CD4-positive, alpha-beta T cell (primary cell): Measurements from ENCODE around the gene CERS5. TPM values are rescaled to one million over a fixed set of nuclear protein-coding genes. Genes with fewer than 3 reads are reported as not detected.

Experiments used
- ATAC-seq: fragments of 200-7000 bp; cut with Tn5 transposase; one replicate; pipeline ENCODE4 v1.10.0; 2022; ENCODE audit warnings: mild to moderate bottlenecking; ENCODE audit not compliant: poor library complexity
- CTCF ChIA-PET: fragments of 350-600 bp; sonication (Branson Sonifier 250); formaldehyde crosslinking; loops from one replicate; lab custom pipeline; 2021; ENCODE audit warnings: antibody characterized with exemption, inconsistent platforms; lab: Charles Lee
- POLR2A ChIA-PET: fragments of 350-600 bp; sonication (Branson Sonifier 250); formaldehyde crosslinking; loops from one replicate; lab custom pipeline; 2021; ENCODE audit warnings: antibody characterized with exemption, inconsistent platforms; lab: Charles Lee
- DNase-seq, 14 experiments: peaks; one replicate each; pipeline ENCODE4 v3.0.0-alpha.2; 2013 to 2020; ENCODE audit warnings: mixed read lengths in 2 of 14
- H3K27ac ChIP-seq, 2 donors: one replicate each; pipeline versions ENCODE4 v1.5.1 to v1.7.0; 2013; ENCODE audit warnings: low read length in 2 of 2, low read depth in 1 of 2, mild to moderate bottlenecking in 1 of 2
- H3K27me3 ChIP-seq, 2 experiments: 1 replicate in 1 of 2; 2 replicates in 1 of 2; pipeline versions ENCODE4 v1.6.1 to v1.7.0; 2013; ENCODE audit warnings: low read length in 2 of 2, control low read depth in 1 of 2, mild to moderate bottlenecking in 1 of 2, moderate library complexity in 1 of 2; ENCODE audit not compliant: insufficient read depth in 2 of 2, control insufficient read depth in 1 of 2
- H3K36me3 ChIP-seq: one replicate; pipeline ENCODE4 v1.6.1; 2013; ENCODE audit warnings: low read length, control low read depth; ENCODE audit not compliant: insufficient read depth
- H3K4me1 ChIP-seq: one replicate; pipeline ENCODE4 v1.6.1; 2013; ENCODE audit warnings: low read length, control low read depth; ENCODE audit not compliant: insufficient read depth
- H3K4me3 ChIP-seq: one replicate; pipeline ENCODE4 v1.5.1; 2013; ENCODE audit warnings: mild to moderate bottlenecking, low read length, moderate library complexity
- H3K9me3 ChIP-seq, 2 experiments: 1 replicate in 1 of 2; 2 replicates in 1 of 2; pipeline versions ENCODE4 v1.6.1 to v1.7.0; 2013; ENCODE audit warnings: low read length in 2 of 2, mild to moderate bottlenecking in 2 of 2, control low read depth in 1 of 2, moderate library complexity in 1 of 2; ENCODE audit not compliant: control insufficient read depth in 1 of 2, insufficient read depth in 1 of 2
- H3K27ac Mint-ChIP-seq: one replicate; pipeline ENCODE4 v1.8.0; 2020; ENCODE audit warnings: mixed read lengths
- H3K27me3 Mint-ChIP-seq: one replicate; pipeline ENCODE4 v1.8.0; 2021; ENCODE audit warnings: mixed read lengths
- H3K36me3 Mint-ChIP-seq: one replicate; pipeline ENCODE4 v1.8.0; 2021; ENCODE audit warnings: low read depth, mixed read lengths
- H3K4me1 Mint-ChIP-seq: one replicate; pipeline ENCODE4 v1.8.0; 2021; ENCODE audit warnings: low read depth, mixed read lengths
- H3K4me3 Mint-ChIP-seq: one replicate; pipeline ENCODE4 v1.8.0; 2020; ENCODE audit warnings: mild to moderate bottlenecking, mixed read lengths
- H3K9me3 Mint-ChIP-seq: one replicate; pipeline ENCODE4 v1.8.0; 2020; ENCODE audit warnings: mixed read lengths
- CTCF ChIP-seq: fragments of 200-600 bp; IDR thresholded peaks from one replicate; pipeline ENCODE4 v1.8.0; 2022; ENCODE audit warnings: antibody characterized with exemption, mild to moderate bottlenecking
- intact Hi-C, 2 experiments: fragments of 100-400 bp; cut with DNase I in 1 of 2; cut with micrococcal nuclease in 1 of 2; formaldehyde crosslinking; loops; one replicate each; pipeline versions ENCODE4 v1.15.1 to v1.9.0; 2023 to 2025; cut with DNase I, micrococcal nuclease
- total RNA-seq, 174 experiments: library from RNA in 2 of 174; stranded (reverse) in 2 of 174; gene quantifications; one replicate each; pipeline ENCODE4 v1.2.3 and lab custom pipeline; 2021 to 2026

The CERS5 gene
- total RNA-seq, 2 experiments from 2014 or later = 42.3 to 44.5 TPM

GRCh38 chr12:50123203-50123602 lies 44.0 kb downstream of the CERS5 start:
- no peaks in the 10 kb centered on the region for H3K9me3 Mint-ChIP-seq
- Histone ChIP-seq H3K36me3 (peaks cover 79% of the 10 kb centered on the region), H3K27me3 (no peaks in the 10 kb centered on the region), H3K9me3 (no peaks in the 10 kb centered on the region), H3K27ac (no peak overlapping the region), H3K4me3 (no peak overlapping the region), H3K4me1 (peaks cover 9% of the 10 kb centered on the region)
- DNase-seq (no peak), ATAC-seq (no peak)
- intact Hi-C loops = no loop called here
- CTCF ChIA-PET = interaction anchor here (1.4 to 2.0 kb wide), 3 partner anchors 9 to 12 kb away, joined by 4 to 8 read pairs (median 7); partner anchors contain the start of gene COX14
- H3K27me3 Mint-ChIP-seq = no peaks in the 10 kb centered on the region
- H3K4me1 Mint-ChIP-seq = peaks cover 33% of the 10 kb centered on the region
- POLR2A ChIA-PET = no interaction called here
- no peak overlapping the region for H3K4me3 Mint-ChIP-seq
- H3K27ac Mint-ChIP-seq = no peak overlapping the region
- TF ChIP-seq CTCF = no peak
- H3K36me3 Mint-ChIP-seq = peaks cover 88% of the 10 kb centered on the region

DNA sequence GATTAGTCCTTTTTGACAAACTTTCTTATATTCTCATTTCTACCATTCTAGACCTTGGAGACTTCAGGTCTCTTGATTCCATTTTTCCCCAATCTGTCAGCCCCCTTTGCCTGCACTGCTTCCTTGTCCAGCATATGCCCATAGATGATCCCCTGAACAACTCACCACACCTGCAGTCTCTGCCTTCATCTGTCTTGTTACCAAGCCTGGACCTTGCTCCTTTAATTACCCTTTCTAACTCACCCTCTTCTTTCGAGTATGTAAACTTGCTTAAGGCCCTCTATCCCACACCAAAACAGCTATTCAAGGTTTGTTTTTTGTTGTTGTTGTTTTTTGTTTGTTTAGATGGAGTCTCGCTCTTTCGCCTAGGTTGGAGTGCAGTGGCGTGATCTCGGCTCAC lies 45.5 kb downstream of the CERS5 start:
- Histone ChIP-seq H3K4me3 (no peak overlapping the region), H3K36me3 (peaks cover 73% of the 10 kb centered on the region), H3K27me3 (no peaks in the 10 kb centered on the region), H3K27ac (no peak overlapping the region), H3K9me3 (no peaks in the 10 kb centered on the region), H3K4me1 (peaks cover 21% of the 10 kb centered on the region)
- ChIA-PET POLR2A (interaction anchor here (3.0 kb wide), 1 partner anchor 10 kb away, joined by 18 read pairs; the partner anchor contains the start of gene COX14), CTCF (interaction anchor here (1.4 kb wide), 1 partner anchor 10 kb away, joined by 4 read pairs; the partner anchor contains the start of gene COX14)
- no peak for ATAC-seq
- H3K9me3 Mint-ChIP-seq = no peaks in the 10 kb centered on the region
- intact Hi-C loops = no loop called here
- no peak overlapping the region for H3K4me3 Mint-ChIP-seq
- no peak for TF ChIP-seq CTCF
- H3K27ac Mint-ChIP-seq = no peak overlapping the region
- H3K36me3 Mint-ChIP-seq = peaks cover 82% of the 10 kb centered on the region
- no peak for DNase-seq
- H3K4me1 Mint-ChIP-seq = peaks cover 41% of the 10 kb centered on the region
- no peaks in the 10 kb centered on the region for H3K27me3 Mint-ChIP-seq

GRCh38 chr12:50120953-50121352 lies 46.2 kb downstream of the CERS5 start:
- Mint-ChIP-seq H3K4me3 (no peak overlapping the region), H3K27me3 (no peaks in the 10 kb centered on the region), H3K9me3 (no peaks in the 10 kb centered on the region), H3K36me3 (peaks cover 85% of the 10 kb centered on the region), H3K4me1 (peaks cover 48% of the 10 kb centered on the region), H3K27ac (peak overlapping the region; percentile 67)
- Histone ChIP-seq H3K9me3 (no peaks in the 10 kb centered on the region), H3K4me3 (no peak overlapping the region), H3K27me3 (no peaks in the 10 kb centered on the region), H3K27ac (no peak overlapping the region), H3K4me1 (peaks cover 28% of the 10 kb centered on the region), H3K36me3 (peaks cover 78% of the 10 kb centered on the region)
- no peak for ATAC-seq
- no peak for TF ChIP-seq CTCF
- POLR2A ChIA-PET = interaction anchor here (0.6 to 3.0 kb wide), 2 partner anchors 9 to 36 kb away, joined by 3 to 18 read pairs; partner anchors contain the start of gene COX14
- CTCF ChIA-PET = interaction anchor here (0.6 to 1.3 kb wide), 2 partner anchors 9 to 11 kb away, joined by 4 to 6 read pairs; partner anchors contain the start of gene COX14
- no peak for DNase-seq
- intact Hi-C loops = no loop called here
